ENCODE data around the gene RRBP1. TPM values are rescaled to one million over a fixed set of nuclear protein-coding genes. Genes with fewer than 3 reads are reported as not detected.
A peak's percentile ranks its signal among the peaks of the same experiment; 100 is the strongest.

The RRBP1 gene
- total RNA-seq, 1 donor from 2014 or later: 222 TPM

DNA sequence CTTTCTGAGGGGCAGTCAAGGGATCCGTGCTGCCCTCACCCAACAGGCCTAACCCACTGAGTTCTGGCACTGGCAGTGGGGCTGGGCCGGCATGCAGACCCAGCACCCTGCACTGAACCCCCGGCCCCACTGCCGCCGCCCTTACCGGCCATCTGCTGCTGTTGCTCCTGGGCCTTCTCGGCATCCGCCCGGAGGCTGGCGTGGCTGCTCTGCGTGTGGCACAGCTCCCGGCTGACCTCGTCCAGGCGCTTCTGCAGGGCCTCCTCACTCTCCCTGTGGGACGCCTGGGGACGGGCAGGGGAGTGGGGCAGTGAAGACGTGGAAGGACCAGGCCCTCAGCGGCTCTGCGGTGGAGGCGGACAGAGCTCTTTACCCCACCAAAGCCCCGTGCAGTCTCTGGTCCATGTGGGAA, 52.4 kb downstream of the RRBP1 start:
- DNase-seq (ENCODE audit: low spot score, unreplicated experiment): no peak
- Mint-ChIP-seq H3K36me3 (ENCODE audit: insufficient read depth) (peaks cover 19% of the 10 kb centered on the region), H3K27me3 (no peaks in the 10 kb centered on the region), H3K27ac (no peak overlapping the region), H3K4me1 (ENCODE audit: low read depth) (peaks cover 6% of the 10 kb centered on the region), H3K9me3 (ENCODE audit: low read depth) (no peaks in the 10 kb centered on the region), H3K4me3 (ENCODE audit: low read depth) (no peak overlapping the region)
- TF ChIP-seq, protein P1, sequence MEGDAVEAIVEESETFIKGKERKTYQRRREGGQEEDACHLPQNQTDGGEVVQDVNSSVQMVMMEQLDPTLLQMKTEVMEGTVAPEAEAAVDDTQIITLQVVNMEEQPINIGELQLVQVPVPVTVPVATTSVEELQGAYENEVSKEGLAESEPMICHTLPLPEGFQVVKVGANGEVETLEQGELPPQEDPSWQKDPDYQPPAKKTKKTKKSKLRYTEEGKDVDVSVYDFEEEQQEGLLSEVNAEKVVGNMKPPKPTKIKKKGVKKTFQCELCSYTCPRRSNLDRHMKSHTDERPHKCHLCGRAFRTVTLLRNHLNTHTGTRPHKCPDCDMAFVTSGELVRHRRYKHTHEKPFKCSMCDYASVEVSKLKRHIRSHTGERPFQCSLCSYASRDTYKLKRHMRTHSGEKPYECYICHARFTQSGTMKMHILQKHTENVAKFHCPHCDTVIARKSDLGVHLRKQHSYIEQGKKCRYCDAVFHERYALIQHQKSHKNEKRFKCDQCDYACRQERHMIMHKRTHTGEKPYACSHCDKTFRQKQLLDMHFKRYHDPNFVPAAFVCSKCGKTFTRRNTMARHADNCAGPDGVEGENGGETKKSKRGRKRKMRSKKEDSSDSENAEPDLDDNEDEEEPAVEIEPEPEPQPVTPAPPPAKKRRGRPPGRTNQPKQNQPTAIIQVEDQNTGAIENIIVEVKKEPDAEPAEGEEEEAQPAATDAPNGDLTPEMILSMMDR (IDR thresholded peaks at IDR 0.05; ENCODE audit: unreplicated experiment): no peak

DNA sequence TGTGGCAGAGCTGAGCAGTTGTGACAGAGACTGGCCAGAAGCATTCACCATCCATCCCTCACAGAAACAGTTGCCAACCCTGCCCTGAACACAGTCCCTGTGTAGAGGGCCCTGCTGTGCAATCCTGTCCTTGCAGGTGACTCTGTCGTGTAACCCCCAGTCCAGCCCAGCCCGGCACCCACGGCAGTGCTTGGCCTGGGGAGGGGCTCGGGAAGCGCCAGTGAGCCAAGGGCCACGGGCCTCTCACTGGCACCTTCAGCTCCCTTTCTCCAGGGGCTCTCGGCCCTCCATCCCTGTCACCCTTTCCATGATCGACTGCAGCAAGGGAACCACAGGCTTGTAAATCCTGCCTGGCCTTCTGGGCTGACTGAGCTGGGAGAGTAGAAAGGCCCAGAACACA, 53.0 kb downstream of the RRBP1 start:
- no peak for DNase-seq (ENCODE audit: low spot score, unreplicated experiment)
- H3K27me3 Mint-ChIP-seq: no peaks in the 10 kb centered on the region
- no peak overlapping the region for H3K4me3 Mint-ChIP-seq (ENCODE audit: low read depth)
- no peak overlapping the region for H3K27ac Mint-ChIP-seq
- H3K9me3 Mint-ChIP-seq (ENCODE audit: low read depth): no peaks in the 10 kb centered on the region
- peaks cover 19% of the 10 kb centered on the region for H3K36me3 Mint-ChIP-seq (ENCODE audit: insufficient read depth)
- TF ChIP-seq, protein P1 (IDR thresholded peaks at IDR 0.05; ENCODE audit: unreplicated experiment): no peak
- H3K4me1 Mint-ChIP-seq (ENCODE audit: low read depth): peaks cover 6% of the 10 kb centered on the region

DNA sequence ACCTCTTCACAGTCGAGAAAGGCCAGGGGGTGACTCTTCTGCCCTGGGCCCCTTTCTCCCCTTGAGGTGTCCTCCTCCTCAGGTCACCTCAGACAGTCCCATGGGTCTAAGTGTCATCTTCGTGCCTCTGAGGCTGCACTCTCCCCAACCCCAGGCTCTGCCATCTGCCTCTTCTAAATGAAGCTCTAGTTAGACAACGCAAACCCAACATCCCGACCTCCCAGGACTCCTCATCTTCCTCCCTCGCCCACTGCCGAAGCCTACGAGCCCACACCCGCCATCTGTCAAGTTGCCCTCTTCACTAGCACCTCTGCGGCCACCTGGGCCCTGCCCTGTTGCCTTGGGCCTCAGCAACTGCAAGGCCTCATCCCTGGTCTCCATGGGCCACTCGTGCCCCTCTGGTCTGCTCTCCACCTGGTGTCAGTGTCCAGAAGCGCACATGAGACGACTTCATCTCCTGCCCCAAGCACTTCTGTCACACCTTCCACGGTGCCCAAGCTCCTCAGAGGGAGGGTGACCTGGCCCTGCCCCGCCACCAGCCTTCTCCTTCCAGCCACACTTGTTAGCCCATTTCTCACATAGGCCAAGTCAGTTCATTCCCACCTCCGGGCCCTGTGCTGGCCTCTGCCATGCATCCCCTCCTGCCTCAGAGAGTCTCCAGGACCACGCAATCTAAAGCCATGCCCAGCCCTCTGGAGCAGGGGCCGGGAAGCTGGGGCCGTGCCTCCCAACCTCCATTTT, 53.8 kb downstream of the RRBP1 start:
- no peak for DNase-seq (ENCODE audit: low spot score, unreplicated experiment)
- Mint-ChIP-seq H3K27me3 (no peaks in the 10 kb centered on the region), H3K27ac (peak overlapping the region; percentile 34), H3K4me3 (ENCODE audit: low read depth) (no peak overlapping the region), H3K4me1 (ENCODE audit: low read depth) (peaks cover 6% of the 10 kb centered on the region), H3K9me3 (ENCODE audit: low read depth) (no peaks in the 10 kb centered on the region), H3K36me3 (ENCODE audit: insufficient read depth) (peaks cover 20% of the 10 kb centered on the region)
- TF ChIP-seq, protein P1 (IDR thresholded peaks at IDR 0.05; ENCODE audit: unreplicated experiment): no peak

DNA sequence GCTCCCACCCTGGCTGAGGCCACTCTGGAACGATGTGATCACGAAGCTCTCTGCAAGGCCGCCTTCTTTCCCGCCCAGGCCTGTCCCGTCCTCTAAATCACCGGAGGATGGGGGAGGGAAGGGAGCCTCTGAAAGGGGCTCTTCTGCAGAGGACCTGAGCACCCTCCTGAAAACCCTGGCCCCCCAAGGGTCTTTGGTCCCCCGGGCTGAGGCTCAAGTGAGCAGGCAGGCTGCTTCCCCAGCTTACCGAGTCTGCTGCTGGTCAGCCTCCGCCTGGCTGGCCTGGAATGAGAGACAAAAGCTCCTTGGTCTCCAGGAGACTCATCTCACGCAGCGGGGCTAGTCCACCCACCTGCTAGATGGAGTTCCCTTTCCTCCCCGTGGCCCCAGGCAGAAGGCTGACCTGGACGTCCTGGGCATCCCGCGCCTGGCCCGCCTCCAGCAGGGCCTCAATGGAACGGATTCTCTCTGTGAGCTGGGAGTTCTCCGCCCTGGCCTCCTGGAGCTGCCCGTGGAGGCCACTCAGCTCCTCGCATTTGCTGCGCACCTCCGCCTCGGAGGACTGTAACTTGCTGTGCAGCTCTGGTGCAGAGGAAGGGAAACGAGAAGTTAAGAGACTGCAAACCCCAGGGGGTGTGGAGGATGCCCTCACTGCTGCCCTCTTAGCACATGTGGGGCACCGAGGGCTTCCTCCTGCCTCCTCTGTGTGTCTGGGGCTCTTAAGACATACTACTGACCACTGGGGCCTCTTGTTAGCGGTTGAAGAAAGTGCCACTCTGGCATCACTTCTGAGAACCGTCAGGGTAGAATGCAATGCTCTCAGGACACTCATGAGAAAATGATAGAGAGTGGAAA, 54.7 kb downstream of the RRBP1 start:
- Mint-ChIP-seq H3K9me3 (ENCODE audit: low read depth) (no peaks in the 10 kb centered on the region), H3K4me1 (ENCODE audit: low read depth) (peaks cover 6% of the 10 kb centered on the region), H3K27me3 (no peaks in the 10 kb centered on the region), H3K4me3 (ENCODE audit: low read depth) (no peak overlapping the region), H3K36me3 (ENCODE audit: insufficient read depth) (peaks cover 17% of the 10 kb centered on the region), H3K27ac (peak overlapping the region; percentile 59)
- DNase-seq (ENCODE audit: low spot score, unreplicated experiment): no peak
- TF ChIP-seq, protein P1 (IDR thresholded peaks at IDR 0.05; ENCODE audit: unreplicated experiment): no peak

DNA sequence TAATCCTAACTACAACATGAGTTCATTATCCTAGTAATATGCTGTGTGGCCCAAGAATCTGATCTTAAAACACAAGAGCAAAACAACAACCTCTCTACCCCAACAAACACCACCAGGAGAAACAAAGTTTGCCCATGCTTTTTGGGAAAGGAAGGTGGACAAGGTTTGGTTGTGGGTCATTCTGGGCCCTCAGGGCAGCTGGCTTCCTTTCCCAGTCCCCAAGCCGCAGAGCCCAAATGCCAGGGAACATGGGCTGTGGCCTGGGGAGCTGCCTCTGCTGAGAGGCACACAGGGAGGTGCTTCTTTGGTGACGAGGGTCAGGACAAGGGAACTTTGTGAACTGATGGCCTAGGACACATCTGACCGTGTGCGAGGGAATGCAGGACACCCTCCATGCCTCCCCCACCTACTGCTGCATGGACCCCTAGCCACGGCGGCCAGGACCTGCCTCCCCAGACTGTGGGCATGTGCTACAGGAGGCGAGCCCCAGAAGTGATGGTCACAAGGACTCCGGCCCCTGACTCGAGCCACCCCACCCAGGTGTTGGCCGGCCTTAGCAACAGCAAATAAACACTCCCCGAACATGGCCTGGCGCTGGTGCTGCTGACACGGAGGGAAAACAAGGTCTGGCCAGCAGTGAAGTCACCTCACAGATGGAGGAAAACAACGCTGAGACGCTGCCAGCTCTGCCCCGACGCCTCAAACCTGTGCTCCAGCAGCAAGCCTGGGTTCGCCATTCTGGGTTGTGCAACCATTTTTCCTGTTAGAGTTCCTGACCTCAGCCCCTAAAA, 55.6 kb downstream of the RRBP1 start:
- Mint-ChIP-seq H3K4me3 (ENCODE audit: low read depth) (no peak overlapping the region), H3K4me1 (ENCODE audit: low read depth) (peaks cover 6% of the 10 kb centered on the region), H3K27me3 (no peaks in the 10 kb centered on the region), H3K9me3 (ENCODE audit: low read depth) (no peaks in the 10 kb centered on the region), H3K36me3 (ENCODE audit: insufficient read depth) (peaks cover 16% of the 10 kb centered on the region), H3K27ac (peak overlapping the region; percentile 60)
- TF ChIP-seq, protein P1 (IDR thresholded peaks at IDR 0.05; ENCODE audit: unreplicated experiment): no peak
- DNase-seq (ENCODE audit: low spot score, unreplicated experiment): no peak
